ENCODE results near the gene PTTG2.
"Not testable (repeated sequence)": the region's sequence is repeated elsewhere in the genome, so short reads cannot be mapped to it uniquely, and the experiment has no call there.

PTTG2 gene

DNA sequence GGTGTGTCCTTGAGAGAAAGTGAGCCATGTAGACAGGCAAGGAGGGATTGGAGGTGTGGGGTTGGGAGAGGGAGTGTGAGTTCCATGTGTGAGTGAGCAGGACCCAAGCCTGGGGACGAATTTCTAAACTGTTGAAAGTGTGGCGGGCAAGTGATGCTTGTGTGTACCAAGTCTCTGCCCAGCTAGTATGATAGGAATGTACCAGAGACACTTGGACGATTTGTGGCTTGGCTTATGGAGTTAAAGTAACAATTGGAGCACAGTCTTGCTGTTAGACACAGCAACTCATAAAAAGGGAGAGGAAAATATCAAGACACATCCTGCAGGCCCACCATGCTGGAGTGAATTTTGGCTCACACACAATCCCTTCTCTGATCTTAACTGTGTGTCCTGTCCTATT, 8.5 kb downstream of the PTTG2 start:
- no peaks in the 10 kb centered on the region for H3K9me3 ChIP-seq
- H3K4me3 ChIP-seq: no peak overlapping the region
- H3K27me3 ChIP-seq (ENCODE audit: low read depth): no peaks in the 10 kb centered on the region
- in situ Hi-C loops (cut with MboI; ENCODE audit: low sequenced_read_pairs): no loop called here
- DNase-seq (ENCODE audit: low spot score in 2 of 2): no peak
- no peaks in the 10 kb centered on the region; the same call in 1 of the 2 replicates for H3K4me1 ChIP-seq
- no peaks in the 10 kb centered on the region for H3K36me3 ChIP-seq (replicated peaks)

DNA sequence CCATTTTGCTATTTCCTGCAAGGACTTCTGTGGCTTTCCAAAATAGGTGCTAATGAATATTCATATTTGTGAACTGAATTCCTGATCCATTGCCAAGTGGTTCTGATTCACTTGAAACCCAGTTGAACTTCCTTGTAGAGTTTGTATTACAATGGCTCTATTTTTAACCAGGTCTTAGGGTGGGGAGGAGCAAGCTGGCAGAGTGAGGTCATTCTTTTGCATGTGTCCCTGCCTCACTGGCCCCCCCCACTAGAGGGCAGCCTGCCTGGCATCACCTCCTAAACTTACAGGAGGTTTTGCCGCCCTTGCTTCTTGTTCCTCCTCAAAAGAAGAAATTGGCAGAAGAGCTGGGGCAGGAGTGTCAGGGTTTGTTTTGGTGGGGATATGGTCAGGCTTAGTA, 10.5 kb downstream of the PTTG2 start:
- no peaks in the 10 kb centered on the region; the same call in 1 of the 2 replicates for H3K4me1 ChIP-seq
- no peaks in the 10 kb centered on the region for H3K9me3 ChIP-seq
- no peaks in the 10 kb centered on the region for H3K36me3 ChIP-seq (replicated peaks)
- peak in 1 of 2 experiments; percentile 66 for DNase-seq (ENCODE audit: low spot score in 2 of 2)
- H3K27me3 ChIP-seq (ENCODE audit: low read depth): no peaks in the 10 kb centered on the region
- H3K4me3 ChIP-seq: no peak overlapping the region
- in situ Hi-C loops (cut with MboI; ENCODE audit: low sequenced_read_pairs): no loop called here

DNA sequence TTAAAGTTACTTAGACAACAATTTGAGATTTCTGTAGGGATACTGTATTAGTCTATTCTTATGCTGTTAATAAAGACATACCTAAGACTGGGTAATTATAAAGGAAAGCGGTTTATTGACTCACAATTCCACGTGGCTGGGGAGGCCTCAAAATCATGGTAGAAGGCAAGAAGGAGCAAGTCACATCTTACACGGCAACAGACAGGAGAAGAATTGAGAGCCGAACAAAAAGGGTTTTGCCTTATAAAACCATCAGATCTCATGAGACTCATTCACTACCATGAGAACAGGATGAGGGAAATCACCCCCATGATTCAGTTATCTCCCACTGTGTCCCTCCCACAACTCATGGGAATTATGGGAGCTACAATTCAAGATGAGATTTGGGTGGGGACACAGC, 11.0 kb downstream of the PTTG2 start:
- in situ Hi-C loops (cut with MboI; ENCODE audit: low sequenced_read_pairs): no loop called here
- no peak overlapping the region for H3K4me3 ChIP-seq
- no peaks in the 10 kb centered on the region; the same call in 1 of the 2 replicates for H3K4me1 ChIP-seq
- DNase-seq (ENCODE audit: low spot score in 2 of 2): no peak
- H3K9me3 ChIP-seq: no peaks in the 10 kb centered on the region
- no peaks in the 10 kb centered on the region for H3K27me3 ChIP-seq (ENCODE audit: low read depth)
- no peaks in the 10 kb centered on the region for H3K36me3 ChIP-seq (replicated peaks)

DNA sequence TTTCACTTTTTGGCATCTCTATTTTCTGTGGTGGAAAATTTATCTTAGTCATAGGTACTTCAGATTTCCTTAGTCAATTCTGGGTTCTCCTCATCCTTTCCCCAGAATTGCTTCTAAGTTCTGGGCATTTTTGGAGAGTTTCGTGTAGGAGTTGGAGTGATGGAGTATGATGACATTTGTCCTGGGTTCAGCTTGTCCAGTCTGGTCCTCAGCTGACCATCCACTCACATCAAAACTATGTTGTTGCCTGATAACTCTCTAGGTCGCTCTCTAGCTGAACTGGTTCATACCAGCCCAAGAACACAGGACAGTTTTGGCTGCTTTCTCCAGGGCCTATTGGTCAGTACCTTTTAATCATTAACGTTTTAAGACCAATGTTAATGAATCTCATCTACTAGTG, 13.2 kb downstream of the PTTG2 start:
- in situ Hi-C loops (cut with MboI; ENCODE audit: low sequenced_read_pairs): no loop called here
- DNase-seq (ENCODE audit: low spot score in 2 of 2): no peak
- Histone ChIP-seq H3K4me1 (peaks cover 11% of the 10 kb centered on the region), H3K36me3 (replicated peaks) (no peaks in the 10 kb centered on the region), H3K9me3 (no peaks in the 10 kb centered on the region), H3K4me3 (no peak overlapping the region), H3K27me3 (ENCODE audit: low read depth) (no peaks in the 10 kb centered on the region)

DNA sequence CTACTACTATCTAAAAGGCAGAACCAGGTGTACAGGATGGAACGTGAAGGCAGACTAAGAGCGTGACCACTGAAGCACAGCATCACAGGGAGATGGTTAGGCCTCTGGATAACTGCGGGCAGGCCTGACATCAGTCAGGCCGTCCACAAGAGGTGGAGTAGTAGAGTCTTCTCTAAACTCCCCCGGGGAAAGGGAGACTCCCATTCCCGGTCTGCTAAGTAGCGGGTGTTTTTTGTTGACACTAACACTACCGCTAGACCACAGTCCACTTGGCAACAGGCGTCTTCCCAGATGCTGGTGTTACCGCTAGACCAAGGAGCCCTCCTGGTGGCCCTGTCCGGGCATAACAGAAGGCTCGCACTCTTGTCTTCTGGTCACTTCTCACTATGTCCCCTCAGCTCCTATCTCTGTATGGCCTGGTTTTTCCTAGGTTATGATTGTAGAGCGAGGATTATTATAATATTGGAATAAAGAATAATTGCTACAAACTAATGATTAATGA, 15.2 kb downstream of the PTTG2 start:
- peaks cover 18% of the 10 kb centered on the region for H3K4me1 ChIP-seq
- H3K36me3 ChIP-seq (replicated peaks); in situ Hi-C loops (cut with MboI; ENCODE audit: low sequenced_read_pairs); H3K27me3 ChIP-seq (ENCODE audit: low read depth); H3K4me3 ChIP-seq; H3K9me3 ChIP-seq; DNase-seq (ENCODE audit: low spot score in 2 of 2): not testable (repeated sequence)

DNA sequence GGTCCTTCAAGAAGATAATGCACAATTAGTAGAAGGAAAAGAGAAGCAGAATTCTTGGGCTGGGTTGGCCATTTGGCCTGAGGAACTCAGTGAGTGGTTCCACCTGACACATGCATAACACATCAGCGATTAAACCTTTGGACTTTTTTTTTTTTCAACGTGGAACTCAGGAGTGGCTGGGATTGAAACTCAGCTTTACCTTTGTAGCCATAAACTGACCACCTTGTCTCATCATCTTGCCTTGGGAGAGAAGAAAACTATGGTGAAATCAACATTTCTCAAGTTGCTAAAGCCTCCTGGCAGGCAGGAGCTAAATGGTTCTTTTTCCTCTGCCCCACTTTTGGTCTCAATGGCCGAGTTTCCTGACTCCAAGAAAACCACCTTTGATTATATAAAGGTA, 16.3 kb downstream of the PTTG2 start:
- DNase-seq (ENCODE audit: low spot score in 2 of 2): no peak
- H3K4me1 ChIP-seq: peaks cover 28% of the 10 kb centered on the region

DNA sequence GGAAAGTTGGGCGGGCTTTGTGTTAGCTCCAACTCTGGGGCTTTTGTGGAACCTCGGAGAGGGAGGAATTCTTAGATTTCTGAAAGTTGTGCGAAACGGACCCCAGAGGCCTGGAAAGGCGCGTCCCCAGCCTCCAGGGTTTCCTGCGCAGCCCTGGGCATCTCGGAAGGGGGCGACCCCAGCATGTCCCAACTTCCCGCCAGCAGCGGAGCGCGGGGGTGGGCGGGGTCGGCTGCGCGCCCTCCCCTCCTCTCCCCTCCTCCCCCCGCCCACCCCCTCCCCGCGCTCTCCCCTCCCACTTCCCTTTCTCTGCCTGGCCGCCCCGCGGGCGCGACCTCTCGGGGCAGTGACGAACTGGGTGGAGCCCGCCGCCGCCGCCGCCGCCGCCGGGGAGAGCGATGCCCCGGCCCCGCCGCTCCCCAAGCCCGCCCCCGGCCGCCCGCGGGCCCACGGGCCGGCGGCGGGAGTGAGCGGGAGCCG, 16.8 kb downstream of the PTTG2 start:
- Histone ChIP-seq H3K4me1 (peaks cover 28% of the 10 kb centered on the region), H3K36me3 (replicated peaks) (peaks cover 3% of the 10 kb centered on the region; the same call in 1 of the 2 replicates), H3K9me3 (no peaks in the 10 kb centered on the region), H3K27me3 (ENCODE audit: low read depth) (no peaks in the 10 kb centered on the region), H3K4me3 (peak overlapping the region; percentile 48)
- in situ Hi-C loops (cut with MboI; ENCODE audit: low sequenced_read_pairs): no loop called here
- peak; percentile 75 to 89 for DNase-seq (ENCODE audit: low spot score in 2 of 2)

More for the DNA sequence above, 16.3 kb downstream of the PTTG2 start:
- peaks cover 3% of the 10 kb centered on the region; the same call in 1 of the 2 replicates for H3K36me3 ChIP-seq (replicated peaks)
- in situ Hi-C loops (cut with MboI; ENCODE audit: low sequenced_read_pairs): no loop called here
- H3K9me3 ChIP-seq: no peaks in the 10 kb centered on the region
- H3K4me3 ChIP-seq: peak overlapping the region; percentile 27
- H3K27me3 ChIP-seq (ENCODE audit: low read depth): no peaks in the 10 kb centered on the region

DNA sequence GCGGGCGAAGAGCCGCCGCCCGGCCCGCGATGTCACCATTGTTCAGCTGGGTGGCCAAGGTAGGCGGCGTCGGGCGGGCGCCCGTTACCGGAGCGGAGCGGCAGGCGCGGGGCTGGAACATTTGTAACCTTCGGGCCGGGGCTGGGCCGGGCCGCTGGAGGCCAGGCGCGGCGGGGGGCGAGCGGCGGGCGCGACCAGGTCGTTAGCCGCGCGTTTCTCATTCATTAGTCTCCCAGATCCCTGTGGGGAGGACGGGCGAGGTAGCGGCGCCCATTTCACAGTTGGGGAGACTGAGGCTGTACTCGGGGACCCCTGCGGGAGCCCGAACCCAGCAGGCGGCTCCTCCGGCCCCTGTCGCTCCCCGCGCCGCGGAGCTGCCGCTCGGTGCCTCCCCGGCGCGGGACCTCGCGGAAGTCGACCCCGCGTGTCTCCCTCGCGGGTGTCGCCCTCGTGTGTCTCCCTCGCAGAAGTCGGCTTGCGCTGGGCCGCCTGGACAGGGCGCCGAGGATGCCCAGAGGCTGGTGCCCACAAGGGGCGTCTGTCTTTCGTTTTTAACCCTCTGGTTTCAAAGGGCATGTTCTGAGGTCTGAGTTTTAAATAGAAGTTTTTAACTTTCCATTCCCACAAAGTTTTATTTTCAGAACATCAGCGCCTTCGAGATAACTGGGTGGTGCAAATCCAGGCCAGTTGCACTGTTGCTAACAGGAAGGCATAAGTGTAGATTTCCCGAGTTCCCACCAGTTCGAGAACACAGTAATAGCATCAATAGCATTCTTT, 17.5 kb downstream of the PTTG2 start:
- Histone ChIP-seq H3K36me3 (replicated peaks) (peaks cover 3% of the 10 kb centered on the region; the same call in 1 of the 2 replicates), H3K4me3 (peak overlapping the region; percentile 48), H3K27me3 (ENCODE audit: low read depth) (no peaks in the 10 kb centered on the region), H3K4me1 (peaks cover 28% of the 10 kb centered on the region), H3K9me3 (no peaks in the 10 kb centered on the region)
- in situ Hi-C loops (cut with MboI; ENCODE audit: low sequenced_read_pairs): no loop called here
- DNase-seq (ENCODE audit: low spot score in 2 of 2): peak in 1 of 2 experiments; percentile 62

DNA sequence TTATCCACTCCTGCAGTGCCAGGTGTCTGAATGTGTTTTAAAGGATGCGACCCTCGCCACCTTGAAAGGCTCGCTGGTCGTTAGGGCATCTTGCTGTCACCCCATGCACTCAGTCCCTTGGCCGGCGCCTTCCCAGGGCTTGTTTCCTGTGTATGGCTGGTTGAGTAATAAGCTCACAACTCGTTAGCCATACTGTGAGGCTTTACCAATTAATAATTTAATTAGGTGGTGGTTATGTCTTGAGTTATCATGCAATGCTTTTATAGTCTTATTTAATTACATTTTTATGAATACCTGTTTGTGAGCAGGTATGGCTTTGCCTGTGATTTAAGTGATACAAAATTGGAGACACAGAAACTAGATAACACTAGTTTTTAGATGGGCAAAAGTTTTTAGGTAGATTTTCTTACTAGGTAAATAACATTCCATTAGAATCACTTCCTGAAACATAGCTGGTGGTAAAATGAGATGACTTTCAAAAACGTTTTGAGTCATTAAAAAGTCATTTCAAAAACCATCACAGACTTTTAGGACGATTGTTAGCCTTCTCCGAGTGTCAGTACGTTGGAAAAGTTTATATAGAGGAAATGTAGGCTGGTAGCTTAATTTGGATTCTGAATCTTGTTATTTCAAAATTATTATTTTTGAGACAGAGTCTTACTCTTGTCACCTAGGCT, 18.2 kb downstream of the PTTG2 start:
- Histone ChIP-seq H3K4me1 (peaks cover 28% of the 10 kb centered on the region), H3K36me3 (replicated peaks) (peaks cover 3% of the 10 kb centered on the region; the same call in 1 of the 2 replicates), H3K9me3 (no peaks in the 10 kb centered on the region), H3K27me3 (ENCODE audit: low read depth) (no peaks in the 10 kb centered on the region), H3K4me3 (peak overlapping the region; percentile 48)
- in situ Hi-C loops (cut with MboI; ENCODE audit: low sequenced_read_pairs): no loop called here
- DNase-seq (ENCODE audit: low spot score in 2 of 2): peak in 1 of 2 experiments; percentile 39

DNA sequence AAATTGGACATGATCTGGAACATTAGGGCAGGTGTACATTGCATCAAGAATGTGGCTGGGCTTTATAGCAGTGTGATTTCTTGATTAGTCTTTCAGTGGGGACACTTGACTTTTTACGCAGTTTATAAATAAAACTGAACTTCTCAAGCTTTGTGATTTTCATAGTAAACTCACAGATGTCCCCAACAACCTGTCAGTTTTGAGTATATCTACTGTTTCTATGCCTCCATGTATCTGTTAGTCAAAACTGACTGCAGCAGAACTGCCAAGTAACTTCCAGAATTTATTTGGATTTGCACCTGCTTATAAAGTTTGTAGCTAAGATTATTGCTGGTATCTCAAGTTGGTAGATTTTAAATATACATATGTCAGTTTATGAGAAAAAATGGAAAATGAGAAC, 20.0 kb downstream of the PTTG2 start:
- no peaks in the 10 kb centered on the region for H3K9me3 ChIP-seq
- no peak for DNase-seq (ENCODE audit: low spot score in 2 of 2)
- peaks cover 6% of the 10 kb centered on the region; the same call in 1 of the 2 replicates for H3K36me3 ChIP-seq (replicated peaks)
- H3K4me3 ChIP-seq: no peak overlapping the region
- in situ Hi-C loops (cut with MboI; ENCODE audit: low sequenced_read_pairs): no loop called here
- H3K4me1 ChIP-seq: peaks cover 28% of the 10 kb centered on the region
- no peaks in the 10 kb centered on the region for H3K27me3 ChIP-seq (ENCODE audit: low read depth)

DNA sequence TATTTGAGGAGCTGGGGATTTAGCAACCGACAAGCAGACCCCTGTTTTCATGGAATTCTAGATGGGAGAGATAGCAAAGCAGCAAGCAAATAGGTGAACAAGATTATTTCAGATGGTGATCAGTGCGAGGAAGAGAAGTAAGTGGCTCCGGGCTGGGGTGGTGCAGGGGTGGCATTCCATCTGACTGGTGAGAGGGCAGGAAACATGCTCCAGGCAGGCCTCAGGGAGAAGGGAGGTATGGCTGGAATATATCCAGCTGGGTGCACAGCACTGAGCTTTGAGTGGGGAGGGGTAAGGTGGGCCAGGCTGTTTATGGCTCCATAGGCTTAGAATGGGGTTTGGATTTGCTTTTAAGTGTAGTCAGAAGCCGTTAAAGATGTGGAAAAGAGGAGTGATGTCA, 21.2 kb downstream of the PTTG2 start:
- DNase-seq (ENCODE audit: low spot score in 2 of 2): no peak
- H3K27me3 ChIP-seq (ENCODE audit: low read depth): no peaks in the 10 kb centered on the region
- peaks cover 28% of the 10 kb centered on the region for H3K4me1 ChIP-seq
- H3K4me3 ChIP-seq: no peak overlapping the region
- no peaks in the 10 kb centered on the region for H3K9me3 ChIP-seq
- in situ Hi-C loops (cut with MboI; ENCODE audit: low sequenced_read_pairs): no loop called here
- peaks cover 6% of the 10 kb centered on the region; the same call in 1 of the 2 replicates for H3K36me3 ChIP-seq (replicated peaks)

DNA sequence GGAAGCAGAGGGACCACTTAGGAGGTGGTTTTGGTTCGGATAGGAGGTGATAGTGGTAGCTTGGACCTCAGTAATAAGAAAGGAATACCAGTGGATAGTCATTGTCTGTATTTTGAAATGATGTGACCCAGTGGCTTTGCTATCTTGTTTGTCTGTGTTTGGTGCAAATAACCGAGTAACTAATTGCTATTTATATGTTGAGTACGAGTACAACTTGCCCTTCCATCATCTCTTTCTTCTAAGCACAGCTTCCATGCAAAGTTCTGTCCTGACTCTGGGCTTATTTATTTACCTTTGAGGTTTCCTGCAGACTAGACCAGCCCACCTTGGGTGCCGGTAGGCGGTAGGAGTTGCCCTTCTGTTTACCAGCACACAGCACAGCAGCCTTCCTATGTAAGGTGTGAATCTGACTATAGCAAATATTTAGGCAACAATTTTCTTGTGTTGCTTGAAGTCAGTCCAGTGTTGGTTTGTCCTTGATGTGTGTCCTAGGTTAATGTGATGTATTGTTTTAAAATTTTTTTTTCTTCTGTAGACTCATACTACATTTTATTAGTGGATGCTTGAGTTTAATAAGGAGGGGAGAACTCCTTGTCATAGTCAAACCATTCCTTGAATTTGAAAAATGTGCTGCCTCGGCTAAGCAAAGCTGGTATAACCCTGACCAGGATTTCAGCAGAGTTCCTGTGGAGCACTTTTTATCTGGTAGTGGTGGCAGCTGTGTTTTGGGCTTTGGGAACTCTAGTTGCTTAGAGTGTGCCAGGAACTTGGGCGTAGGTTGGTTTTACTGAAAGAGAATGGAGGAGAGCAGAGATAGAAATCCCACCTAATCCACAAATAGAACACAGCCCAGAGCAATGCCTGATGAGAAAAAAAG, 21.9 kb downstream of the PTTG2 start:
- no peak for DNase-seq (ENCODE audit: low spot score in 2 of 2)
- Histone ChIP-seq H3K36me3 (replicated peaks) (peaks cover 6% of the 10 kb centered on the region; the same call in 1 of the 2 replicates), H3K4me3 (no peak overlapping the region), H3K27me3 (ENCODE audit: low read depth) (no peaks in the 10 kb centered on the region), H3K4me1 (peaks cover 22% of the 10 kb centered on the region), H3K9me3 (no peaks in the 10 kb centered on the region)
- in situ Hi-C loops (cut with MboI; ENCODE audit: low sequenced_read_pairs): no loop called here

DNA sequence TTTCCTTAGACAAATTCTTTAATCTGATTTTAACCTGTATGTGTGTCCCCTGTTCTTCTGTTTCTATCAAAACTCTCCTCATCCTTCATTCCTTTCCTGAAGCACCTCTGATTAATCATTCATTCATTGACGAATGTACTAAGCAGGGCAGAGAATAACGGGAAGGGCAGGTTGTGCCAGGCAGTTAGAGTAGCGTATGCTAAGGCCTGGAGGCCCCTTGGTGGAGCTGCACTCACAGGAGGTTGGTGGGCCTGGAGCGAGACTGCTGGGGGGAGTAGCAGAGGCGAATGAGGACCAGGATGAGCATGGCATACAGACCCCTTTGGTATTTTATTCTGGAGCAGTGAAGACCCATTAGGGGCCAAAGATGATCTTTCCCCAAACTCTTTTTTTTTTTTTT, 22.5 kb downstream of the PTTG2 start:
- no peak for DNase-seq (ENCODE audit: low spot score in 2 of 2)
- in situ Hi-C loops (cut with MboI; ENCODE audit: low sequenced_read_pairs): no loop called here
- Histone ChIP-seq H3K9me3 (no peaks in the 10 kb centered on the region), H3K4me3 (no peak overlapping the region), H3K4me1 (peaks cover 22% of the 10 kb centered on the region), H3K27me3 (ENCODE audit: low read depth) (no peaks in the 10 kb centered on the region), H3K36me3 (replicated peaks) (peaks cover 6% of the 10 kb centered on the region; the same call in 1 of the 2 replicates)
